Measurements from ENCODE around the gene EMP1. TPM values are rescaled to one million over a fixed set of nuclear protein-coding genes. Genes with fewer than 3 reads are reported as not detected.

The EMP1 gene
- polyA plus RNA-seq, 4 donors: 11.6 to 65.9 (median 22.9) TPM

DNA sequence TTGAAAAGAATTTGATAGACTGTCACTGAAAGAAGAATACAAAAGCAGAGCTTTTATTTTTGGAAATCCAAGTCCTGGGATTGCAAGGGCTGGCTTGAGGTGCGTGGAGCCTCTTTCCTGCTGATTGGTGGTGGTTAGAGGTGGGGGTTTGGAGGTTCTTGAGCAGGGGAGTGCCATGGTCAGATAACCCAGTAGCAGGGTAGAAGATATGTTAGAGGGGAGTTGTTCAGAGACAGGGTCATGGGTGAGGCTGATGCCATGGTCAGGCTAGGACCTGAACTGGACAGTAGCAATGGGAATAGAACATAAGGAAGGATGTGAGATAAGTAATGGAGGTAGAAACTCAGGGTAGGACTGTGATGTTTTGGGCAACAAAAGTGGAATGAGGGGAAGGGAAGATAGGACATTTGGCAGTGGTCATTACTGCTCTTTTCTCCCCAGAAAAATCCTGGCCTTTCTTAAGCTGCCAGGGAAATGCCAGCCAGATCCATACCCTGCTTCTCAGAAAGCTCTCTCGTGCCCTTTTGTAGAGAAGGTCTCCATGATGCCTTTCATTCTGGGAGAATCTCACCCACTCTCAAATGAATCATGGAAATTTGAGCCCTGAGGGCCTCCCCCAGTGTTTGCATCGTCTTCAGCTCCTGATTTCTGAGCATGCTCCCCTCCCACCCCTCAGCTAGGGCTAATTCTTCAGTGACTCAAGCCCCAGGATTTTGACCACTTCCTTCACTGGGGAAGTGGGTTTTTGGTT lies 9.5 kb downstream of the EMP1 start:
- Histone ChIP-seq H3K4me1 (ENCODE audit: control insufficient read depth in 3 of 3, insufficient read depth in 2 of 3, low read depth in 1 of 3, low read length in 2 of 3) (peaks cover 5 to 19% (median 14%) of the 10 kb centered on the region in 3 donors), H3K27me3 (ENCODE audit: control insufficient read depth in 3 of 3, insufficient read depth in 3 of 3, low read length in 3 of 3) (no peaks in the 10 kb centered on the region), H3K9me3 (ENCODE audit: control insufficient read depth in 2 of 2, insufficient read depth in 1 of 2, low read depth in 1 of 2, low read length in 1 of 2) (no peaks in the 10 kb centered on the region), H3K4me3 (ENCODE audit: low read depth in 1 of 3, low read length in 3 of 3) (no peak overlapping the region), H3K27ac (ENCODE audit: low read depth in 1 of 3, low read length in 2 of 3) (peak overlapping the region in 1 of 3 donors; percentile 22), H3K36me3 (ENCODE audit: control insufficient read depth in 3 of 3, insufficient read depth in 2 of 3, low read depth in 1 of 3, low read length in 3 of 3) (no peaks in the 10 kb centered on the region)
- DNase-seq (no peak), FAIRE-seq (no peak)
- WGBS, 3 donors: 68 to 80% (median 68%) methylated on average over 3 of the region's 3 CpGs

DNA sequence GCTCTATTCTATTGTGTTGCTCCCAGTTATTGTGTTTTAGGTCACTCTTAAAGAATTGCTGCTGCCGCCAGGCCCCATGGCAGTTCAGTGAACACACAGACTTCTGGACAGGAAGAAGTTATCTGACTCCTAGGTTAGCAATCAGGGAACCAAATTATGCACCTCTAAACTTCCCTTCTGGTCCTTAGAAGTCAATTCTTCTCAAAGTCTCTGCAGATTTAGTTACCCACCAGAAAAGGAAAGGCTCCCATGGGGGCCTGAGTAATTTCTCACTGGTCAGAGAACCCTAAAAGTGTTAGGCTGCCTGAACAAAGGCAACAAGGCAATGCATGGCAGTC lies 10.0 kb downstream of the EMP1 start:
- H3K27me3 ChIP-seq (ENCODE audit: control insufficient read depth in 3 of 3, insufficient read depth in 3 of 3, low read length in 3 of 3): no peaks in the 10 kb centered on the region
- WGBS, 3 donors: 69 to 100% (median 79%) methylated on average over 1 of the region's 1 CpG
- no peak overlapping the region for H3K4me3 ChIP-seq (ENCODE audit: low read depth in 1 of 3, low read length in 3 of 3)
- FAIRE-seq: no peak
- H3K27ac ChIP-seq (ENCODE audit: low read depth in 1 of 3, low read length in 2 of 3): peak overlapping the region in 1 of 3 donors; percentile 9
- H3K9me3 ChIP-seq (ENCODE audit: control insufficient read depth in 2 of 2, insufficient read depth in 1 of 2, low read depth in 1 of 2, low read length in 1 of 2): no peaks in the 10 kb centered on the region
- peaks cover 5 to 21% (median 14%) of the 10 kb centered on the region in 3 donors for H3K4me1 ChIP-seq (ENCODE audit: control insufficient read depth in 3 of 3, insufficient read depth in 2 of 3, low read depth in 1 of 3, low read length in 2 of 3)
- no peak for DNase-seq
- no peaks in the 10 kb centered on the region for H3K36me3 ChIP-seq (ENCODE audit: control insufficient read depth in 3 of 3, insufficient read depth in 2 of 3, low read depth in 1 of 3, low read length in 3 of 3)

DNA sequence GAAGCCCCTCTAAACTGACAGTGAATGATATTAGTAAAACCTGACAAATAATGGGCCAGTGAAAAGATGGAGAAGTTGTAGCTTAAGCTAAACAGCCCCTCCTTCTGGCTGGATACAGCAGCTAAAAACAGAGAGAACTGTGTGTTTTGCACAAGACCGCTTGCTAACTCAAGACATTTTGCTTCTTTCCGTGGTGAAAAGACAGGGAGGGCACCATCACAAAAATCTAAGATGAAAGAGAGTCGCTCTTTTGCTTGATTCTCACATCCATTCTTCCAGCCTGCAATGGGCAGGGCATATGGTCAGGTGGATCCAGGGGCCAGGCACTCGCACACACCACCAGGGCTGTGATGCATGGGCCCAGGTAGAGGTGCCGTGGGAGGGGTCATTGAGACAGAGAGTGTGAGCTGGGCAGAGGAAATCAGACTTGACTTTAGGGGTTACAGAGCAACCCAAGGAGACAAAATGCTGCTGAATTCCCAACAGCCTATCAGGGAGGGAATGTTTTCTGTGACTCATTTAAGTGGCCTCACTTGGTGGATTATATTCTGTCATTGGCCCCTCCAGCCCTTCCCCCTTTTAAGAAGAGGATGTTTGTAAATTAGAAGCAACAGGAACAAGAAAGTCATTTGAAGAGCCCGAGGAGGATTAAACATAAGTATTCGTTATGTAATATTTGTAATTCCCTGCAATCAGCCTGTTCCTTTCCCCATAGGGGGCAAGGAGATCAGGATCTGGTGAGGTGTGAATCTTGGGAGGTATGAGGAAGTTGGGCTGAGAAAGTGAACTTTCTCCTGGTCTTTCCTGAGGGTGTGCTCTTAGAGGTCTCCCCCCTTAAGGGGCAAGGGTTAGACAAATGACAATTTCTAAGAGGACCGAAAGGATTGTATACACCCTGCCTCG lies 12.3 kb downstream of the EMP1 start:
- Histone ChIP-seq H3K36me3 (ENCODE audit: control insufficient read depth in 3 of 3, insufficient read depth in 2 of 3, low read depth in 1 of 3, low read length in 3 of 3) (no peaks in the 10 kb centered on the region), H3K4me3 (ENCODE audit: low read depth in 1 of 3, low read length in 3 of 3) (no peak overlapping the region), H3K27ac (ENCODE audit: low read depth in 1 of 3, low read length in 2 of 3) (peak overlapping the region; percentile 15 to 63 (median 52)), H3K9me3 (ENCODE audit: control insufficient read depth in 2 of 2, insufficient read depth in 1 of 2, low read depth in 1 of 2, low read length in 1 of 2) (no peaks in the 10 kb centered on the region), H3K27me3 (ENCODE audit: control insufficient read depth in 3 of 3, insufficient read depth in 3 of 3, low read length in 3 of 3) (no peaks in the 10 kb centered on the region), H3K4me1 (ENCODE audit: control insufficient read depth in 3 of 3, insufficient read depth in 2 of 3, low read depth in 1 of 3, low read length in 2 of 3) (peaks cover 8 to 26% (median 8%) of the 10 kb centered on the region in 3 donors)
- WGBS, 3 donors: 40 to 55% (median 45%) methylated on average over 9 of the region's 9 CpGs
- FAIRE-seq (no peak), DNase-seq (peak; percentile 83 to 88)

DNA sequence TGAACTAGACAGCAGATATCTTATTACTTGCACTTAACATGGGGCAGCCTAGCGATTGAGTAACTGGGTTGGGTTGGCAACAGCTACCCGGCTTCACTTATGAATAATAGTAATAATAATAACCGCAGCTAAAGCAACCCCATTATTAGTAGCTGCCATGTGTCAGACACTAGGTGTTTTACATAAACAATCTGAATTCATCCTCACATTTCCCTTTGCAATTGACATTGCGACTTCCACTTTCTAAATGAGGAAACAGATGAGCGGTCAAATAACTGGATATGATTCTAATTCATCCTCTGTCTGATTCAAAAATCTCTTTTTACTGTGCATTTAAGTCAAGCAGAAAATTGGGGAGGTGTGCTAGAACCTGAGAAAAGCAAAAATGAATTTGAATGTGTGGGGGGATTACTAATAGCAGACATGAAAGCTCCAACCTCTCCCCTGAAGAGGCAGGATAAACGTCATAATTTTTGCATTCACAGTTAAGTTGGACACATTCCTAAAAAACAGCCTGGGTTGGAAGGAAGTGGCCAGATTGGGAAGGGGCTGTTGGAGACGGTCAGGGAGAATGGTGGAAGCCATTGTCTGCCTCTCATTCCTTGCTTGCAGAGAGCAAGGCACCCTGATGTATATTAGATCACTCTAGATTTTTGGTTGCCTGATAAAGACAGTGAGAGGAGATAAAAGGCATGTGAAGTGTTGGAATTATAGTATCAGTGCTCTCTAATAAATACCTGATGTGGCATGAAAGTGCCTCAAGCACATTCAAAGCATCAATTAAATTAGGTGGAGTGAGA lies 13.1 kb downstream of the EMP1 start:
- H3K36me3 ChIP-seq (ENCODE audit: control insufficient read depth in 3 of 3, insufficient read depth in 2 of 3, low read depth in 1 of 3, low read length in 3 of 3): peaks cover under 1 to 2% (median under 1%) of the 10 kb centered on the region in 3 donors
- DNase-seq: no peak
- peaks cover 8 to 26% (median 8%) of the 10 kb centered on the region in 3 donors for H3K4me1 ChIP-seq (ENCODE audit: control insufficient read depth in 3 of 3, insufficient read depth in 2 of 3, low read depth in 1 of 3, low read length in 2 of 3)
- H3K27ac ChIP-seq (ENCODE audit: low read depth in 1 of 3, low read length in 2 of 3): peak overlapping the region in 2 of 3 donors; percentile 15 to 63
- FAIRE-seq: no peak
- H3K27me3 ChIP-seq (ENCODE audit: control insufficient read depth in 3 of 3, insufficient read depth in 3 of 3, low read length in 3 of 3): no peaks in the 10 kb centered on the region
- no peaks in the 10 kb centered on the region for H3K9me3 ChIP-seq (ENCODE audit: control insufficient read depth in 2 of 2, insufficient read depth in 1 of 2, low read depth in 1 of 2, low read length in 1 of 2)
- 47 to 51% (median 47%) methylated on average over 7 of the region's 7 CpGs for WGBS, 3 donors
- no peak overlapping the region for H3K4me3 ChIP-seq (ENCODE audit: low read depth in 1 of 3, low read length in 3 of 3)

DNA sequence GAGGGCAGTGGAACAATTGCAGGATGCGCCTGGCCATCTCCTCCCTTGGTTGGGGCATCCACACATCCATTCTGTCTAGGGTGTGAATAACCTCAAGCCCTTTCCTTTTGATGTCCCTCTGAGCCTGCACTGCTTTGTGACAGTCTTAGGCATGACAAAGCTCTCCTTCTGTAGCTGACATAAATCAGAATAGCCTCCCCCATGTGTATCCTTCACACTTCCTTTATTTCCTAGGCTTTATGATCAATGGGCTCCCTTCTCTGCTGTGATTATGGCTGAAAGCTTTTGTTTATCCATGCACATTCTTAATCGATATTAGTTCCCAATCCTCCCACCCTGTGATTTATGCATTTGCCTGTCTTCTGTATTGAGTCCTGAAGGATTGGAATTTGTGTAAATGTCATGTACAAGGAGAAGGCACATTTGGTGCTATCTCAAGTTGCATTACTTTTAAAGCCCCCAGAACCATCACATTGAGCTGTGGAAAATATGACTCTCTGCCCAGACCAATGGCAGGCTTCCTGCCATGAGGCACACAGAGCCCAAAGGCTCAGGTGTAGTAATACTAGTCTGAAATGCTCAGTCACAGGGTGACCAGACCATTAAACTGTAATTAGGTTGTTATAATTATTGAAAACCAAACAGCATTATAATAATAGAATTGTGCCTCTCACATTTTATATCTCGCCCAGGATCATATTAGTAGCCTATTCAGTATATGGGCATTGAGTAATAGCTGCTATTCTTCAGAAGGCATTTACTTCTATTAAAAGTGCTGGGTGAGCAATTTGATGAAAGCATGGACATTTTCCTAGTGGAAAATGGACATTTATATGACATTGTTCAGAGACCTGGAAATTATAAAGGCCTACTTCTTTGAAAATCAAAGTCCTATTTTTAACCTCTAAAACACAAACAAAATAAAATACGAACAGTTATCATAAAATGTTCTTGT lies 14.0 kb downstream of the EMP1 start:
- no peak overlapping the region for H3K27ac ChIP-seq (ENCODE audit: low read depth in 1 of 3, low read length in 2 of 3)
- 78 to 92% (median 82%) methylated on average over 4 of the region's 4 CpGs for WGBS, 3 donors
- FAIRE-seq: no peak

DNA sequence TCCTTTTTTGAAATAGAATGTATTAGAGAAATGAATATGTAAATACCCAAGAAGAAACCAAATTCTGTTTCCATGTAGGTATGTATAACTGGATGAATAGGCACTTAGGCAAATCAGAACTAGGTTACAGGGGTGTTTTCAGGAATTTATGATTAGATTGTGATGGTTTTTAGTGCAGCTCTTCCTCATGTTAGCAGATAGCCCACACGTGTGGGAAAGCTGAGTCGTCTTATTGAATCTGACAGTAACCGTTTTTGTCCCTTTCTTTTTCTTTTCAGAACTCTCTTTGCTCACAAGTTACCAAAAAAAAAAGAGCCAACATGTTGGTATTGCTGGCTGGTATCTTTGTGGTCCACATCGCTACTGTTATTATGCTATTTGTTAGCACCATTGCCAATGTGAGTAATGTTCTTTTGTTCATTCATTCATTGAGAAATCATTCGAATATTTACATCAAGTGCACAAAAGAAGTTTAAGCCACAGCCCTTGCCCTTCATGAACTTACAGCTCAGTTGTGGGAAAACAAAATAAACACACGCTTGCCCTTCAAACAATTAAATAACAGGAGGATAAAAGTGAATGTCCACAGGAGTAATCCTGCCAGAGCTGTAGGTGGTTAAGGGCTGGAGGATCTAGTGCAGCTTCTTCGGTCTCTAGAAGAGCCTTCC lies 14.8 kb downstream of the EMP1 start:
- peaks cover 5 to 8% (median 5%) of the 10 kb centered on the region in 3 donors for H3K36me3 ChIP-seq (ENCODE audit: control insufficient read depth in 3 of 3, insufficient read depth in 2 of 3, low read depth in 1 of 3, low read length in 3 of 3)
- H3K9me3 ChIP-seq (ENCODE audit: control insufficient read depth in 2 of 2, insufficient read depth in 1 of 2, low read depth in 1 of 2, low read length in 1 of 2): peaks cover 0 to 3% of the 10 kb centered on the region in 2 donors
- no peak overlapping the region for H3K4me3 ChIP-seq (ENCODE audit: low read depth in 1 of 3, low read length in 3 of 3)
- no peaks in the 10 kb centered on the region for H3K27me3 ChIP-seq (ENCODE audit: control insufficient read depth in 3 of 3, insufficient read depth in 3 of 3, low read length in 3 of 3)
- H3K27ac ChIP-seq (ENCODE audit: low read depth in 1 of 3, low read length in 2 of 3): no peak overlapping the region
- DNase-seq: no peak
- WGBS, 3 donors: 51 to 69% (median 56%) methylated on average over 7 of the region's 7 CpGs
- peaks cover 5 to 26% (median 8%) of the 10 kb centered on the region in 3 donors for H3K4me1 ChIP-seq (ENCODE audit: control insufficient read depth in 3 of 3, insufficient read depth in 2 of 3, low read depth in 1 of 3, low read length in 2 of 3)
- no peak for FAIRE-seq

More for the DNA sequence above, 14.0 kb downstream of the EMP1 start:
- DNase-seq: no peak
- H3K9me3 ChIP-seq (ENCODE audit: control insufficient read depth in 2 of 2, insufficient read depth in 1 of 2, low read depth in 1 of 2, low read length in 1 of 2): no peaks in the 10 kb centered on the region
- H3K36me3 ChIP-seq (ENCODE audit: control insufficient read depth in 3 of 3, insufficient read depth in 2 of 3, low read depth in 1 of 3, low read length in 3 of 3): peaks cover 5 to 8% (median 5%) of the 10 kb centered on the region in 3 donors
- H3K27me3 ChIP-seq (ENCODE audit: control insufficient read depth in 3 of 3, insufficient read depth in 3 of 3, low read length in 3 of 3): no peaks in the 10 kb centered on the region
- peaks cover 8 to 26% (median 8%) of the 10 kb centered on the region in 3 donors for H3K4me1 ChIP-seq (ENCODE audit: control insufficient read depth in 3 of 3, insufficient read depth in 2 of 3, low read depth in 1 of 3, low read length in 2 of 3)
- no peak overlapping the region for H3K4me3 ChIP-seq (ENCODE audit: low read depth in 1 of 3, low read length in 3 of 3)
